ENCODE results near the gene ZNF576.
"Not testable (repeated sequence)": the region's sequence is repeated elsewhere in the genome, so short reads cannot be mapped to it uniquely, and the experiment has no call there.

Gene ZNF576

DNA sequence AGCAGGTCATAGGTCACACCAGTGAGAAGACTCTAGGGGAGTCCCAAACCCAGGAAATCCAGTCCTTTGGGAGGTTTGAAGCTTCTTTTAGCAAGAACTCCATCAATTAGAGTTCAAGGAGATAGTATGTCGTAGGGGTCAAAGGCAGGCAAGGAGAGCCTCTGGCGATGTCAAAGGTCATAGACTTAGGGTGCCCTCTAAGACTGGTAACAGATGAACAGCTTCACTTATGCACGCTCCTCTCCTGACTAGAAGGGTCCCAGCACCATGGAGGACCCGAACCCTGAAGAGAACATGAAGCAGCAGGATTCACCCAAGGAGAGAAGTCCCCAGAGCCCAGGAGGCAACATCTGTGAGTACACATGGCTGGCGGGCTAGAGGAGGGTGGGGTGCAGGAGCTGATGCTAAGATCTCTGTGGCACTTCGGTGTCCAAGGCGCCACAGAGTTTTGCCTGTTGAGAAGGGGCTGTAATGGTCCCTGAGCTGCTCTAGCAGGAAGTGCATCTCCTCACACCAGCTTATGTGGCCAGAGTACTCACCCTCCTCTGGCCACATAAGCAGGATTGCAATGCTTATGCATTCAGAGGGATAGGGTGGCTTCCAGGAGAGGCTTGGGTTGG, 557 bp downstream of the ZNF576 start:
- no peak for DNase-seq
- in situ Hi-C loops (cut with MboI; ENCODE audit: low pct_unique_long_range_greater_than_20kb, low sequenced_read_pairs), result no loop called here

DNA sequence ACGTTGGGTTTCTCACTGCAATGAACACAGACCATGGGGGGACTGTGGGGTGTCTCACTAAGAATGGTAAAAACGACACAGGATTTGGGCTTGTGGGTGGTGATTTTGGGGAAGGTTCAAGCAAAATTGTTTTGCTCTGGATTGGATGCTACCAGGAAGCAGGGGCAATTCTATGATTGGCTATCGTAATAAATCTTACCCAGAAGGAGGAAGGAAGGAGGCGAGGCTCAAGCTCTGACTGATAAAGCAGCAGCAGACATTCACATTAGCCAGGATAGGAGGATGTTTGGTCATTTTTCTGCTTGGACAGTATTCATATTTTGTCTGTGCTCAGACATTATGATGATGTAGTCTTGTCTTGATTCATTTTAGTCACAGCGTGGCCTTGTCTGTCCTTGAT, 1.5 kb downstream of the ZNF576 start:
- DNase-seq, result peak; percentile 23
- in situ Hi-C loops (cut with MboI; ENCODE audit: low pct_unique_long_range_greater_than_20kb, low sequenced_read_pairs), result no loop called here

- DNase-seq, result no peak
- in situ Hi-C loops (cut with MboI; ENCODE audit: low pct_unique_long_range_greater_than_20kb, low sequenced_read_pairs), result no loop called here
Measured at GRCh38 chr19:43598445-43599240, 2.2 kb downstream of the ZNF576 start.

GRCh38 chr19:43599635-43600295, 3.4 kb downstream of the ZNF576 start:
- in situ Hi-C loops (cut with MboI; ENCODE audit: low pct_unique_long_range_greater_than_20kb, low sequenced_read_pairs), result no loop called here
- DNase-seq, result no peak

DNA sequence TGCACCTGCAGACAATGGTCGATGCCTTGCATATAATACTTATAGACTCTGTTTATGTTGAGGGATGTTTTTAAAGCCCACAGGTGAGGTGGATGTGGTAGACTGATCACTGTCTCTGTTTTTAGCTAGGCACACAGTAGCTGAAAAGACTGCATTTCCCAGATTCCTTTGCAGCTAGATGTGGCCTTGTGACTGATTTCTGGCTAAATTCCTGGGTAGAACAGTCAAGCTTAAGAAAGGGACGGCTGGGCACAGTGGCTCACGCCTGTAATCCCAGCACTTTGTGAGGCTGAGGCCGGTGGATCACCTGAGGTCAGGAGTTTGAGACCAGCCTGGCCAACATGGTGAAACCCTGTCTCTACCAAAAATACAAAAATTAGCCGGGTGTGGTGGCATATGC, 3.9 kb downstream of the ZNF576 start:
- DNase-seq; in situ Hi-C loops (cut with MboI; ENCODE audit: low pct_unique_long_range_greater_than_20kb, low sequenced_read_pairs): not testable (repeated sequence)

GRCh38 chr19:43605875-43606568, 9.6 kb downstream of the ZNF576 start:
- in situ Hi-C loops (cut with MboI; ENCODE audit: low pct_unique_long_range_greater_than_20kb, low sequenced_read_pairs), result no loop called here
- no peak for DNase-seq

- DNase-seq, result no peak
- in situ Hi-C loops (cut with MboI; ENCODE audit: low pct_unique_long_range_greater_than_20kb, low sequenced_read_pairs), result no loop called here
Measured at GRCh38 chr19:43606569-43607229, 10.3 kb downstream of the ZNF576 start.

DNA sequence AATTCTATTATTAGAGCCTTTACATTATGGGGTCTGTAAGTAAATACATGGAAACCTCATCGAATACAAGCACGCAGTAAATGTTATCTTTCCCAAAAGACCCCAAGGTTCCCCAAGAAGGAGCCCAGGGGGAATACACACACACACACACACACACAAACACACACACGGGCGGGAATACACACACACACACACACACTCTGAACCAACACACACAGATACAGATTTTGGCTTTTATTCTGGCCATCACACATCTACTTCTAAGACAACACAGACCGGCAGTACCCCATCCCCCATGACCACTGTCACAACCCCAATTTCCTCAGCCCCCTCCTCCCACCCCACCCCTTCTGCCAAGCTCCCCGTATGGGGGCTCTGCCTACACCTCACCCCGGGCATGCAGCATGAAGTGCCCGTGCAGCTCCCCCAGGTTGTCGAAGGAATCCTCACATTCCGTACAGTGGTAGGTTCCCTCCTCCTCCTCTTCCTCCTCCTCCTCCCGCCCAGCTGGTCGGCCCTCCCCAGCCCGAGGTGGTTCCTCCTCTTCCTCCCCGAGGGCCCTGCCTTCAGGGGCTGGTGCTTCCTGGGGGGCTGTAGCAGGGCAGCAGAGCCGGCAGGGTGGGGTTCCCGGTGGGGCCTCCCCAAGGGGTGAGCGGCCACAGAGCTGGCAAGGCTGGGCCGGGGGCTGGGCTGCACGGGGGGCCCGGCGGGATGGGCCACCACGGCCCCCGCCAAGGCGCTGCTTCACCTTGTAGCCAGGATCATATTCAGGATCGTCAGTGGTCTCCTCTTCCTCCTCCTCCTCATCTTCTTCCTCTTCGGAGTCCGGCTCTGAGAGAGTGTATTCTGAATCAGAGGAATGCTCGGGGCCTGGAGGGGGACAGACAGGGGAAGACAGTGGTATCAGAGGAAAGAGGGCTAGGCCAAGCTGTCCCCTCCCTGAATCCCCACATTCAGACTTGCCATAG, 11.1 kb downstream of the ZNF576 start:
- DNase-seq, result no peak
- in situ Hi-C loops (cut with MboI; ENCODE audit: low pct_unique_long_range_greater_than_20kb, low sequenced_read_pairs), result no loop called here

DNA sequence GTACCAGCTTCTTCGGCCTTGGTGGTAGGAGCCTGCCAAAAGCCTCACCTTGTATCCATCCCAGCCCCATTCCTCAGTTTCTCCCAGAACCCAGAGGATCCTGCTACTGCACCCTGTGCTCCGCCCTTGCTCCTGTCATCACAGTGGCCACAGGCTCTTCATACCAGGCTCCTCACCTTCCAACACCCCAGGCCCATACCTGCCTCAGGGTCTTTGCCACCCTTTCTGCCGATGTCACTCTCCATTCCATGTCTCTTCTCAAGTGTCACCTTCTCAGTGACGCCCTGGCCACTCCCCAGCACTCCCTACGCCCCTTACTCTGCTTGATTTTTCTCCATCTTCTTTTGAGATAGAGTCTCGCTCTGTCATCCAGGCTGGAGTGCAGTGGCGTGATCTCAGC, 13.5 kb downstream of the ZNF576 start:
- in situ Hi-C loops (cut with MboI; ENCODE audit: low pct_unique_long_range_greater_than_20kb, low sequenced_read_pairs), result no loop called here
- no peak for DNase-seq

DNA sequence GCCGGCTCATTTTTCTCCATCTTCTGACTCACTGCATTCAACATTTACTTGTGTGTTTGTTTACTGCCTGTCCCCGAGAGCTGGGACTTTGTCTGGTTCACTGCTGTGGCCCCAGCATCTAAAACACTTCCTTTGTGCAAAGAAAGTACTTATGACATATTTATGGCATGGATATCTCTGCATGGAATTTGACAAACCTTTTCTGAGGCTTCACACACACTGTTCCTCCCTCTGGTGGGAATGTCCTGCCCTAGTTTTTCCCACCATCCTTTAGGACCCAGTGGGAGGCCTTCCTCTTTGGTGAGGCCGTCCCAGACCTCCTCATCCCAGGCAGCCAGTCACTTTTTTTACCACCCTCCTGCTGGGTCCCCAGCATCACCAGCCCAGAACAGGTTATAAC, 14.1 kb downstream of the ZNF576 start:
- DNase-seq, result no peak
- in situ Hi-C loops (cut with MboI; ENCODE audit: low pct_unique_long_range_greater_than_20kb, low sequenced_read_pairs), result no loop called here

GRCh38 chr19:43611788-43612187, 15.4 kb downstream of the ZNF576 start, which contains the start of gene SRRM5:
Gene SRRM5, plus strand, starts transcription at chr19:43612088. Its CDS starts 34 bp downstream, at chr19:43612122.
- DNase-seq, result no peak
- in situ Hi-C loops (cut with MboI; ENCODE audit: low pct_unique_long_range_greater_than_20kb, low sequenced_read_pairs), result no loop called here

GRCh38 chr19:43612374-43612773, 16.0 kb downstream of the ZNF576 start:
- DNase-seq, result no peak
- in situ Hi-C loops (cut with MboI; ENCODE audit: low pct_unique_long_range_greater_than_20kb, low sequenced_read_pairs), result no loop called here

DNA sequence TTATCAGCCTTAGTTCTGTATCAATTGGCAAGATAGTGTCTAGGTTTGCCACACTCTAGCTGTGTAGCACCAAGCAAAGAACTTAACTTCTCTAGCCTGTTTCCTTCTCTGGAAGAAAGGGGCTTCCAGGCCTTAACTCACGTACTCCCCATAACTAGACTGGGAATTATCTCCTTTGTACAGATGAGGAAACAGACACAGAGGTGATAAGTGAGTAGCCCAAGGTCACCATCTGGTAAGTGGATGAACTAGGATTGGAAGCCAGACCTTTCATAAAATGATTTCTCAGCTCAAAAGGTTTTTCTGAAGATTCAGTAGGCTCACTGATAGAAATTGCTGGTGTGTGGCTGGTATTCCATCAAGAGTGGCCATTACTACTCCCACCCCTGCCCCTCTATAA, 19.9 kb downstream of the ZNF576 start:
- in situ Hi-C loops (cut with MboI; ENCODE audit: low pct_unique_long_range_greater_than_20kb, low sequenced_read_pairs), result no loop called here
- no peak for DNase-seq

- DNase-seq, result no peak
- in situ Hi-C loops (cut with MboI; ENCODE audit: low pct_unique_long_range_greater_than_20kb, low sequenced_read_pairs), result no loop called here
Measured at GRCh38 chr19:43616954-43617353, 20.6 kb downstream of the ZNF576 start.

DNA sequence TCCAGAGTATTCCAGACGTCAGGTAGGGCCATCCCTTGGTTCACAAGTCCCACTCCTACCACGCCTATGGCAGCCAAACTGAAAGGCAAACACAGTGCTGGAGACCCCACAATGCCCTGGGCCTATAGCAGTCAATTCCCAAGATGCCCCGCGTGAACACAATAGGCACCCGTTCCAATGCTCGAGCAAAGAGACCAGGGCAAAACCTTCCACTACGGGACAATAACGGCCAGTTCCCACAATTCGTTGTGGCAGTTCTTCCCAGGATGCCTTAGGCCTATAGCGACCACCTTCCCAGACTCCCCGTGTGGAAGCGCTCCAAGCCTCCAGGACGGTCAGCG, 22.5 kb downstream of the ZNF576 start:
- DNase-seq, result no peak
- in situ Hi-C loops (cut with MboI; ENCODE audit: low pct_unique_long_range_greater_than_20kb, low sequenced_read_pairs), result no loop called here

DNA sequence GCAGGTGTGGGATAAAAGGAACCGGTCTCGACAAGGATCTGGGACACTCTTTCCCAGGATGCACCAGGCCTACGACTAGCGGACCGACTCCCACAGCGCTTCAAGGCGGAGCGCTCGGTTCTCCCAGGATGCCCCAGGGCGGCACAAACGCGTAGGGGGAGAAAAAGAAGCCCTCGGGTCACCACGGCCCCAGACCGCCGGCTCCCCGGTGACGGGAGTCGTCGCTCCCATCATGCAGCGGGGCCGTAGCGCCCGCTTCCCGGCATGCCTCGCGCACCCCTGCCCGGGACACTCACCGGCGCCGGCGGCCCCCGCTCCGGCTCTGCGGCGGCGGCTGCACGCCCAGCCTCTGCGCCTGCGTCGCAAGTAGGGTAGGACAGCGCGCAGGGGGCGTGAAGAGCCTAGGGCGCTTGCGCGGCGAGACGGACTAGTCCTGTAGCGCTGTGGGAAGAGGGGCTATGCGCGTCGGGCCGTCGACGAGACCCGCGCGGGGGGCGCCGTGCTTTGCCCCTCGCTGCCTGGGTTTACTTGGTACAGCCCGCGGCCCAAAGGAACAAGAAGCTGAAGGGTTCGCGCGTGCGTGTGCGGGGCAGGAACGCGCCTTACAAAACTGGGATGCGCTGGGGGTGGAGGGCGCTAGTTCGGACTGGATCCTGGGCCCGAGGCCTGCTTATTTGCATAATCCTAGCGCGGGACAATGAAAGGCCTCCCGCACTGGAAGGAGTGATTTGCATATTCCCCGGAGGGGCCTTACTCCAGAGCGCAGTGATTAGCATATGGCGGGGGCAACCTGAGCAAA, 23.1 kb downstream of the ZNF576 start, which contains the start of gene ZNF428:
ZNF428 (minus strand) TSS at position 368 of the 799 bp plus-strand sequence. CDS start 5,325 bp downstream, outside the sequence.
- peak; percentile 86 for DNase-seq
- in situ Hi-C loops (cut with MboI; ENCODE audit: low pct_unique_long_range_greater_than_20kb, low sequenced_read_pairs), result no loop called here

Measured in KBM-7 (cell line).